ENCODE data around the gene ZNF329.

DNA sequence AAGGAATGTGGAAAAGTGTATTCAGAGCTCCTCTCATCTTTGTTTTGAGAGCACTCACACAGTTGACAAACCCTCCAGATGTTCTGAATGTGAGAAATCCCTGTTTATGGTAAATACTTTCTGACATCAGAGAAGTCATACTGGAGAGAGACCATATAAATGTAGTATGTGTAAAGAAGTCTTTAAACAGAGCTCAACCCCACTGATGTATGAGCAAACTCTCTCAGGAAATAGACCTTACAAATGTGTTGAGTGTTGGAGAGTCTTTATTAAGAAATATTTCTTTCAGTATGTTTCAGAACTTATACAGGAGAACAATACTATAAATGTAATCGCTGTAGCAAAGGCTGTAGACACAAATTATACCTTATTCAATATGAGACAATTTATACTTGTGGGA lies 15.7 kb upstream of the ZNF329 start:
- TF ChIP-seq, protein P1, sequence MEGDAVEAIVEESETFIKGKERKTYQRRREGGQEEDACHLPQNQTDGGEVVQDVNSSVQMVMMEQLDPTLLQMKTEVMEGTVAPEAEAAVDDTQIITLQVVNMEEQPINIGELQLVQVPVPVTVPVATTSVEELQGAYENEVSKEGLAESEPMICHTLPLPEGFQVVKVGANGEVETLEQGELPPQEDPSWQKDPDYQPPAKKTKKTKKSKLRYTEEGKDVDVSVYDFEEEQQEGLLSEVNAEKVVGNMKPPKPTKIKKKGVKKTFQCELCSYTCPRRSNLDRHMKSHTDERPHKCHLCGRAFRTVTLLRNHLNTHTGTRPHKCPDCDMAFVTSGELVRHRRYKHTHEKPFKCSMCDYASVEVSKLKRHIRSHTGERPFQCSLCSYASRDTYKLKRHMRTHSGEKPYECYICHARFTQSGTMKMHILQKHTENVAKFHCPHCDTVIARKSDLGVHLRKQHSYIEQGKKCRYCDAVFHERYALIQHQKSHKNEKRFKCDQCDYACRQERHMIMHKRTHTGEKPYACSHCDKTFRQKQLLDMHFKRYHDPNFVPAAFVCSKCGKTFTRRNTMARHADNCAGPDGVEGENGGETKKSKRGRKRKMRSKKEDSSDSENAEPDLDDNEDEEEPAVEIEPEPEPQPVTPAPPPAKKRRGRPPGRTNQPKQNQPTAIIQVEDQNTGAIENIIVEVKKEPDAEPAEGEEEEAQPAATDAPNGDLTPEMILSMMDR (IDR thresholded peaks at IDR 0.05) = no peak
- no peak for TF ChIP-seq POLR2A (IDR thresholded peaks at IDR 0.05)

Data from right lobe of liver (tissue), 4 donors.